Neural cell (in vitro differentiated cells): ENCODE data around the gene EPC1.

Experiments
- EZH2 ChIP-seq: fragments of 200-600, 300-800 bp; shearing (Covaris generic), sonication (generic); IDR thresholded peaks from 2 replicates; pipeline ENCODE4 v1.6.1; 2014; ENCODE audit warnings: antibody characterized with exemption, low read length, borderline replicate concordance, mild to moderate bottlenecking; ENCODE audit not compliant: insufficient read depth, poor library complexity, severe bottlenecking
- MXI1 ChIP-seq: fragments of 450-650 bp; conservative IDR thresholded peaks from 2 replicates; pipeline ENCODE4 v1.6.1; 2014; ENCODE audit warnings: antibody characterized with exemption, mild to moderate bottlenecking; ENCODE audit not compliant: poor library complexity, severe bottlenecking
- POLR2AphosphoS5 ChIP-seq: IDR thresholded peaks from 2 replicates; pipeline ENCODE4 v1.6.1; 2012
- RAD21 ChIP-seq: fragments of 450-650 bp; conservative IDR thresholded peaks from 2 replicates; pipeline ENCODE4 v1.6.1; 2014; ENCODE audit warnings: antibody characterized with exemption, mild to moderate bottlenecking, moderate library complexity
- TAF1 ChIP-seq: IDR thresholded peaks from 2 replicates; pipeline ENCODE4 v1.6.1; 2012; ENCODE audit warnings: low read depth
- TF ChIP-seq, protein P1 (sequence below): fragments of 450-650 bp; IDR thresholded peaks from 2 replicates; pipeline ENCODE4 v1.5.1; 2014; ENCODE audit warnings: antibody characterized with exemption, mild to moderate bottlenecking, moderate library complexity; ENCODE audit not compliant: poor library complexity, severe bottlenecking

DNA sequence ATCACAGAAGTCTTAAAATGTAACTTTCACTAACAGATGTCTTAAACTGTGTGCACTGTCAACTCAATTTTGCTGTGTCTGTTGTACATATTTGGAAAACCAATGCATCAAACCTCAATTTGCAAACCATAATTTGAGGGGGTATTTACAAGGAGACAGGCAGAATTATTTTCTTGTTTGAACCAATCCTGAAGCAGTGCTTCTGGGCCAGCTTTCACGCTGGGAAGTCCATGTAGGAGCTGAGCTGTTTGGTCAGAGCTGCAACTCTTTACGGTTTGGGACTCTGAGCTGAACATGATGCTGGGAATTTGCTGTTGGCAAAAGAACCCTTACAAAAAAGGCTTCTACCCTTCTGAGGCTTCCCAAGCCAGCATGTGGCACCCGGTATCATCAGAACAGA, 43.2 kb upstream of the EPC1 start:
- TF ChIP-seq MXI1 (no peak), TAF1 (no peak), EZH2 (no peak), POLR2AphosphoS5 (no peak), RAD21 (no peak)
- TF ChIP-seq, protein P1, sequence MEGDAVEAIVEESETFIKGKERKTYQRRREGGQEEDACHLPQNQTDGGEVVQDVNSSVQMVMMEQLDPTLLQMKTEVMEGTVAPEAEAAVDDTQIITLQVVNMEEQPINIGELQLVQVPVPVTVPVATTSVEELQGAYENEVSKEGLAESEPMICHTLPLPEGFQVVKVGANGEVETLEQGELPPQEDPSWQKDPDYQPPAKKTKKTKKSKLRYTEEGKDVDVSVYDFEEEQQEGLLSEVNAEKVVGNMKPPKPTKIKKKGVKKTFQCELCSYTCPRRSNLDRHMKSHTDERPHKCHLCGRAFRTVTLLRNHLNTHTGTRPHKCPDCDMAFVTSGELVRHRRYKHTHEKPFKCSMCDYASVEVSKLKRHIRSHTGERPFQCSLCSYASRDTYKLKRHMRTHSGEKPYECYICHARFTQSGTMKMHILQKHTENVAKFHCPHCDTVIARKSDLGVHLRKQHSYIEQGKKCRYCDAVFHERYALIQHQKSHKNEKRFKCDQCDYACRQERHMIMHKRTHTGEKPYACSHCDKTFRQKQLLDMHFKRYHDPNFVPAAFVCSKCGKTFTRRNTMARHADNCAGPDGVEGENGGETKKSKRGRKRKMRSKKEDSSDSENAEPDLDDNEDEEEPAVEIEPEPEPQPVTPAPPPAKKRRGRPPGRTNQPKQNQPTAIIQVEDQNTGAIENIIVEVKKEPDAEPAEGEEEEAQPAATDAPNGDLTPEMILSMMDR, result no peak
